ENCODE measurements around the gene FOXP1. TPM values are rescaled to one million over a fixed set of nuclear protein-coding genes. Genes with fewer than 3 reads are reported as not detected.
"Not testable (repeated sequence)": the region's sequence is repeated elsewhere in the genome, so short reads cannot be mapped to it uniquely, and the experiment has no call there.

The FOXP1 gene
- polyA plus RNA-seq, 1 donor from 2014 or later, result 5.6 TPM

- no peak for TF ChIP-seq CTCF (IDR thresholded peaks at IDR 0.05; ENCODE audit: poor library complexity, severe bottlenecking)
Observed at GRCh38 chr3:70977712-70978111, 605.8 kb downstream of the FOXP1 start (continued).

- H3K9me3 ChIP-seq (ENCODE audit: low read length); H3K27me3 ChIP-seq (ENCODE audit: insufficient read depth, low read depth, low read length); H3F3A ChIP-seq (ENCODE audit: insufficient read depth, low read length, poor library complexity, severe bottlenecking); H4K20me1 ChIP-seq (ENCODE audit: insufficient read depth); H3K4me2 ChIP-seq (ENCODE audit: low read length); H3K79me2 ChIP-seq (replicated peaks; ENCODE audit: insufficient read depth, low read length); H3K4me3 ChIP-seq (ENCODE audit: low read length); H3K9me2 ChIP-seq (ENCODE audit: insufficient read depth, low read length); H2AFZ ChIP-seq (ENCODE audit: low read depth, low read length); H3K27ac ChIP-seq (ENCODE audit: low read length); H3K36me3 ChIP-seq (ENCODE audit: insufficient read depth, low read length); H3K9ac ChIP-seq (ENCODE audit: low read length): not testable (repeated sequence)
Observed at GRCh38 chr3:70975981-70976380, 607.5 kb downstream of the FOXP1 start.

- Histone ChIP-seq H3K9me2 (ENCODE audit: insufficient read depth, low read length) (no peaks in the 10 kb centered on the region), H3K4me2 (ENCODE audit: low read length) (no peak overlapping the region), H3K27ac (ENCODE audit: low read length) (no peak overlapping the region), H4K20me1 (ENCODE audit: insufficient read depth) (no peaks in the 10 kb centered on the region), H3K9ac (ENCODE audit: low read length) (no peak overlapping the region), H3K4me3 (ENCODE audit: low read length) (no peak overlapping the region), H3F3A (ENCODE audit: insufficient read depth, low read length, poor library complexity, severe bottlenecking) (no peaks in the 10 kb centered on the region), H3K79me2 (replicated peaks; ENCODE audit: insufficient read depth, low read length) (no peaks in the 10 kb centered on the region), H3K9me3 (ENCODE audit: low read length) (no peaks in the 10 kb centered on the region), H2AFZ (ENCODE audit: low read depth, low read length) (no peak overlapping the region), H3K36me3 (ENCODE audit: insufficient read depth, low read length) (peaks cover 3% of the 10 kb centered on the region), H3K27me3 (ENCODE audit: insufficient read depth, low read depth, low read length) (no peaks in the 10 kb centered on the region)
- TF ChIP-seq POLR2AphosphoS5 (IDR thresholded peaks at IDR 0.05), result no peak
- no peak for TF ChIP-seq MXI1 (conservative IDR thresholded peaks at IDR 0.05; ENCODE audit: poor library complexity, severe bottlenecking)
- TF ChIP-seq CTCF (IDR thresholded peaks at IDR 0.05; ENCODE audit: poor library complexity, severe bottlenecking), result no peak
- no peak for TF ChIP-seq EP300 (conservative IDR thresholded peaks at IDR 0.05; ENCODE audit: poor library complexity, severe bottlenecking)
- no peak for TF ChIP-seq EZH2 (IDR thresholded peaks at IDR 0.05; ENCODE audit: borderline replicate concordance, insufficient read depth, low read length, poor library complexity, severe bottlenecking)
- no peak for TF ChIP-seq RAD21 (conservative IDR thresholded peaks at IDR 0.05)
- no peak for TF ChIP-seq SMC3 (conservative IDR thresholded peaks at IDR 0.05; ENCODE audit: poor library complexity)
- no peak for TF ChIP-seq REST (IDR thresholded peaks at IDR 0.05; ENCODE audit: borderline replicate concordance)
- TF ChIP-seq TAF1 (IDR thresholded peaks at IDR 0.05; ENCODE audit: low read depth), result no peak
Observed at GRCh38 chr3:70974747-70975146, 608.8 kb downstream of the FOXP1 start.
